ENCODE measurements around the gene PNO1.

The PNO1 gene

GRCh38 chr2:68195096-68195495 lies 37.4 kb downstream of the PNO1 start:
- DNase-seq (ENCODE audit: low read depth), result no peak

GRCh38 chr2:68196120-68196716 lies 38.5 kb downstream of the PNO1 start:
- DNase-seq (ENCODE audit: low read depth), result peak; percentile 32

- no peak for DNase-seq (ENCODE audit: low read depth)
Measured at GRCh38 chr2:68200157-68200787, 42.6 kb downstream of the PNO1 start.

- no peak for DNase-seq (ENCODE audit: low read depth)
Measured at GRCh38 chr2:68203587-68203986, 45.9 kb downstream of the PNO1 start.

- no peak for DNase-seq (ENCODE audit: low read depth)
Measured at GRCh38 chr2:68206793-68207192, 49.1 kb downstream of the PNO1 start.

- no peak for DNase-seq (ENCODE audit: low read depth)
Measured at GRCh38 chr2:68214381-68214780, 56.7 kb downstream of the PNO1 start.

- no peak for DNase-seq (ENCODE audit: low read depth)
Measured at GRCh38 chr2:68216454-68217310, 59.0 kb downstream of the PNO1 start.

GRCh38 chr2:68217729-68218128 lies 60.0 kb downstream of the PNO1 start:
- no peak for DNase-seq (ENCODE audit: low read depth)

- no peak for DNase-seq (ENCODE audit: low read depth)
Measured at GRCh38 chr2:68218343-68218901, 60.7 kb downstream of the PNO1 start.

- DNase-seq (ENCODE audit: low read depth), result no peak
Measured at GRCh38 chr2:68222287-68222686, 64.6 kb downstream of the PNO1 start.

- no peak for DNase-seq (ENCODE audit: low read depth)
Measured at GRCh38 chr2:68223419-68223818, 65.7 kb downstream of the PNO1 start.

- DNase-seq (ENCODE audit: low read depth), result no peak
Measured at GRCh38 chr2:68225119-68225632, 67.5 kb downstream of the PNO1 start.

Measured in activated T-cell treated with anti-CD3 and anti-CD28 coated beads for 1 hour (primary cell).